GM21381 (cell line): ENCODE data around the gene CLEC4D.
"Not testable (repeated sequence)": the region's sequence is repeated elsewhere in the genome, so short reads cannot be mapped to it uniquely, and the experiment has no call there.

Experiments
- ATAC-seq: cut with Tn5 transposase; IDR thresholded peaks from one replicate; pipeline ENCODE4 v1.9.1; 2021; ENCODE audit warnings: mild to moderate bottlenecking, moderate library complexity; ENCODE audit not compliant: unreplicated experiment

Gene CLEC4D

DNA sequence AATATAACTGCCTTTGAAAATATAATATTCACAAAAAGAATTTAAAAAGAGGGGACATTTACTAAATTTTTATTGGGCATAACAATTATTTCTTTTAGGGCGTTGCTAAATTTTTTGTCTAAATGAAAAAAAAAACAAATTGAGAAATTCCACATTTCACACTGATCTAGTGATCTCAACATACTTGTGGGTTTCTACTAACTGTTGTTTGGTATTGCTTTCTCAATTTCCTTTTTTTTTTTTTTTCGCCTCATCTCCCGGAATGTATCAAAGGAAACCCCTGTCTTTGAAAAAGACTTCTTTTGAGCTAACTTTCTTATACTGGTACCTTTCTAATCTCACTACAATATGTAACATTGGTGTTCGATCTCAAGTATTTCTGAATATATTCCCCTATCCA lies at the start of gene CLEC4D:
CLEC4D (plus strand) TSS at position 248 of the 400 bp plus-strand sequence. CDS start 230 bp downstream, outside the sequence.
- no peak for ATAC-seq

DNA sequence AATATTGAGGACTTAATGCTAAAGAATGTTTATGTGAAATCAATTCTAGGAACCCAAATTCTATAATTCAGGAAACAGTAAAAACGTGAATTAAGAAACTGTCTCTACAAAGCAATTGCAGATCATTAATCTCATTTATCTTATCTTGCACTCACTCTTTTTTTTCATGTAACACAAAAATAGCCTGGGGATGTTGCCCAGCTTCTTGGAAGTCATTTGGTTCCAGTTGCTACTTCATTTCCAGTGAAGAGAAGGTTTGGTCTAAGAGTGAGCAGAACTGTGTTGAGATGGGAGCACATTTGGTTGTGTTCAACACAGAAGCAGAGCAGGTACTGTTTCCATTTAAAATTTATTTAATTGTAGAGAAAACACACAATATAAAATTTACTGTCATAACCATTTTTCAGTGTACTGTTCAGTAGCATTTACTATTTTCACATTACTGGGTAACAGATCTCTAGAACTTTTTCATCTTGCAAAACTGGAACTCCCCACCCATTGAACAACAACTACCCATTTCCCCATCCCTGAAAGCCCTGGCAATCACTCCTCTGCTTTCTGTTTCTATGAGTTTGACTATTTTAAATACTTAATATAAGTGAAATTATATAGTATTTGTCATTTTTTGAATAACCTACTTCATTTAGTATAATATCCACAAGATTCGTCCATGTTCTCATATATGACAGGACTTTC lies 47.9 kb upstream of the CLEC4D start:
- ATAC-seq, result no peak

DNA sequence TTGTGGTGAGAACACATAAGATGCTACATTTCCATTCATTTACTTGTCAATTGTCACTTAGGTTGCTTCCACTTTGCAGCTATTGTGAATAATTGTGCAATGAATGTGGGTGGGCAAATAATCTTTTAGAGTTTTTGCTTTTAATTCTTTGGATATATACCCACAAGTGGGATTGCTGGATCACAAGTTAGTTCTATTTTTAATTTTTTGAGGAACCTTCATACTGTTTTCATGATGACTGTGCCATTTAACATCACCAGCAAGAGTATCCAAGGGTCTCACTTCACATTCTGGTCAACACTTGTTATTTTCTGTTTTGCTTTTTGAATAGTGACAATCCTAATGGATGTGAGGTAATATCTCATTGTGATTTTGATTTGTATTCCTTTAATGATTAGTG lies 47.1 kb upstream of the CLEC4D start:
- no peak for ATAC-seq

DNA sequence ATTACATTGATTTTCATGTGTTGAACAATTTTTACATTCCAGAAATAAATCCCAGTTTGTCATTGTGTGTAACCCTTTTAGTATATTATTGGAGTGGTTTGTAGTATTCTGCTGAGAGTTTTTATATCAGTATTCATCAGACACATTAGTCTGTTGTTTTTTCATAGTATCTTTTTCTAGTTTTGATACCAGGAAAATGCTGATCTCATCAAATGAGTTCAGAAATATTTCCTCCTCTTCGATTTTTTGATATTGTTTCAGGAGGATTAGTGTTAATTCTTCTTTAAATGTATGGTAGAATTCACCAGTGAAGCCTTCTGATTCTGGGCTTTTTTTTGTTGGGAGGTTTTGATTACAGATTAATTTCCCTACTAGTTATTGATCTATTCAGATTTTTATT lies 42.2 kb upstream of the CLEC4D start:
- no peak for ATAC-seq

DNA sequence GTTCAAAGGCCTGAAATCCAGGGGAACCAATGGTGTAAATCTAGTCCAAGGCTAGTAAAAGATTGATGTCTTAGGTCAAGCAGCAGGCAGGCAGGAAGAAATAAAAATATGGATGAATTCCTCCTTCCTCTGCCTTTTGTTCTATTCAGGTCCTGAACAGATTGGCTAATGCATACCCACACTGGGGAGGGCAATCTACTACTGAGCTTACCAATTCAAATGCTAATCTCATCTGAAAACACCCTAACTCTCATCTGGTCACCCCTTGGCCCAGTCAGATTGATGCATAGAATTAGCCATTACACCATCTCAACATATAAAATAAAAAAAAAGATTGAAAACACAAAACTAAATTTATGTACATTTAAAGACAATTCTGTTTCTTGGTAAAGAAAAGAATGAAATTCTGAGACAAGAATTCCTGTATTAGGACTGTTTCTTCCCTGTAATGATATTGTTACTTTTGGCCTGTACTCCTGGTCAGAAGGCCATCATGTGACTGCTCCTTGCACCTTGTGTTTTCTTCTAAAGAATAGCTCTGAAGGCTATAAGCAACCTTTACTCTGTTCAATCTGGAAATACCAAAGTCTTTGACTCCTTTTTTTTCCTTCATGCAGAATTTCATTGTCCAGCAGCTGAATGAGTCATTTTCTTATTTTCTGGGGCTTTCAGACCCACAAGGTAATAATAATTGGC lies 37.6 kb upstream of the CLEC4D start:
- no peak for ATAC-seq

DNA sequence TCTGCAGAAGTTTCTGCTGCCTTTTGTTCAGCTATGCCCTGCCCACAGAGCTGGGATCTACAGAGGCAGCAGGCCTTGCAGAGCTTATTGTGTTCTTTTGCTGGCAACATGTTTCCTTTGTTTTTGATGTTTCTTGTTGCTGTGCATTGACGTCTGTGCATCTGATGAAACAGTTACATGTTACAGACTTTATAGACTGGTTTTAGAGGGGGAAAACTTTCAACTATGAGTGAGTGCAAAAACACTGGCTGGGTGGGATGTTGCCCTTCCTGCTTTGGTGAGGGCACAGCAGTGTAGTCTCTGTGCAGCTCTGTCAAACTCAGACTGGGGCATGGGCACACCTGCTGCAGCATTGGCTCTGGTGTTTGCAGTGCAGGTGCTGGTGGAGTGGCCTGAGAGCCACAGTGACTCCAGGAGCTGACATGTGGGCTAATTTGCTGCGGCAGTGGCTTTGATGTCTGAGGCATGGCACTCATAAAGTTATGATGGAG lies 30.7 kb upstream of the CLEC4D start:
- ATAC-seq, result no peak

DNA sequence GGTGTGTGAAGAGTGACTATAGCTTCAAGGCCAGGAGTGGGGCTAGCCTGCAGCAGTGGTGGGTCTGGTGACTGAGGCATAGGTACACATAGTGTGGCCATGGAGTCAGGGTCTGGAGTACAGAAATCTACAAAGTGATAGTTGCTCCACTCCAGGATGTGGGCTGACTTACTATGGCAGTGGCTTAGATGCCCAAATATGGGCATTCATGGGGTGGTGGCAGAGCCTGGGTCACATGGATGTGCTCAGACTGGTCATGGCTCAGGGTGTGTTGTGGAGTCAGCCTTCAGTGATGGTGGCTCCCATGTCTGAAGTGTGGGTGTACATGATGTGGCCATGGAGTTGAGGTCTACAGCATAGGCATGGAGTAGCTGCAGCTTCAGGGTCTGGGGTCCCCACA lies 30.2 kb upstream of the CLEC4D start:
- no peak for ATAC-seq

DNA sequence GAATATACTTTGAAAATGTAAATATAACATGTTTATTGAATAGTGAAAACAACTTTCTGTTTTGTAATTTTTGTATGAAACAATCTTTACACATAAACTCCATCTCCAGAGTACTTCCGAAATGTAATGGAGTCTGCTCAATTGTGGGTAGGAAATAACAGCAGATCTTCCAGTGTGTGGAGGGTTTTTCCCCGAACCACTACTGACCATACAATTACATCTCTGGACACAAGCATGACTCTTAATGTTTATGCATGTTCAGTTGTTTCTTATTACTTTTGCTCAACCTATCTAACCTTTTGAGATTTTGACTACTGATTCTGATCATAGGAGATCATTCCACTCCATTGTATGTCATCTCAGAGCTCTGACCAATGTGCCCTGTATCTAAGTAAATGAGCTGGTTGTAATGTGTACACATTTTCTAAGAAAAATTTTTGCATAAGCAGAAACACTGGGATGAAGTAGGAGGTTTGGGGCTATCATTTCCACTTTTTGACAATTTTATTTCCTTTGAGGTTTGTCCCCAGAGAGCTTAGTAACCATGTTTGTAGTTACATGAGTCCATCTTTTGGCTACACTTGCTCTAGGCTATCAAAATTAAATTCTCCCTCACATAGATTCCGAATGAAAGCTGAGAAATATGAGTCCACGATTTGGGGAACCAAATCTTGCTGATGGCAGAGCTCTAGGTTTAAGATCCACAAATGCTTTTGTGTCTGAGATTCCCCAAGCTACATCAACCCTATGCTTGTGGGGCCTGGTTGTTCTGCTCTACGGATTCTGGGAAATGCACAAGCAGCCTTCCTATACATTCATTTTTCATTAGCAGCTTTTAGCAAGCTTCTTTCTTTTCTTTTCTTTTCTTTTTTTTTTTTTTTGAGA lies 21.4 kb upstream of the CLEC4D start:
- no peak for ATAC-seq

DNA sequence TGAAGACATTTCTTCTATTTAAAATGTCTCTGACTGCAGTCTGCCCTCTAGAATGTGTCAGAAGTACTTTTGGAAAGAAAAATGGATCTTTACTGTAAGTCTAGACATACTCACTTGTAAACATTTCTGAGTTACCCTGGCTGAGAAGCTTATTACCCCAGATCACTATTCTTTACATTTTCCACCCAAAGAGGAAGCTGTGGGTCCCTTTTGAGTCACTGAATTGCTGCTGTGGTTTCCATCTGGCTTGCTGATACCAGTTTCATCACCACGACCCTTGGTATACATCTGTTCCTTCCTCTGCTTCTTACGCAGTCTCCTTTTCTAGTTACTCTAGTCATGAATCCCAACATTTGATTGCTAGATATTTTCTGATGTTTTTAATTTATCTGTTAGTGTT lies 20.2 kb upstream of the CLEC4D start:
- peak; percentile 91 for ATAC-seq

DNA sequence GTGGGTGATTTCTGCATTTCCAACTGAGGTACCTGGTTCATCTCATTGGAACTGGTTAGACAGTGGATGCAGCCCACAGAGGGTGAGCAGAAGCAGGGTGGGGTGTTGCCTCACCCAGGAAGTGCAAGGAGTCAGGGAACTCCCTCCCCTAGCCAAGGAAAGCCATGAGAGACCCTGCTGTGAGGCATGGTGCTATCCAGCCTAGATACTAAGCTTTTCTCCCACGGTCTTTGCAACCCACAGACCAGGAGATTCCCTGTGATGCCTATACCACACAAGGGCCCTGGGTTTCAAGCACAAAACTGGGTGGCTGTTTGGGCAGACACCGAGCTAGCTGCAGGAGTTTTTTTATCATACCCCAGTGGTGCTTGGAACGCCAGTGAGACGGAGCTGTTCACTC lies 17.6 kb upstream of the CLEC4D start:
- ATAC-seq, result not testable (repeated sequence)

DNA sequence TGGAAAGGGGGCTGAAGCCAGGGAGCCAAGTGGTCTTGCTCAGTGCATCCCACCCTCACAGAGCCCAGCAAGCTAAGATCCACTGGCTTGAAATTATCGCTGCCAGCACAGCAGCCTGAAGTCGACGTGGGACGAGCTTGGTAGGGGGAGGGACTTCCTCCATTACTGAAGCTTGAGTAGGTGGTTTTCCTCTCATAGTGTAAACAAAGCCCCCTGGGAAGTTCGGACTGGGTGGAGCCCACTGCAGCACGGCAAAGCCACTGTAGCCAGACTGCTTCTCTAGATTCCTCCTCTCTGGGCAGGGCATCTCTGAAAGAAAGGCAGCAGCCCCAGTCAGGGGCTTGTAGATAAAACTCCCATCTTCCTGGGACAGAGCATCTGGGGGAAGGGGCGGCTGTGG lies 17.2 kb upstream of the CLEC4D start:
- ATAC-seq, result not testable (repeated sequence)

DNA sequence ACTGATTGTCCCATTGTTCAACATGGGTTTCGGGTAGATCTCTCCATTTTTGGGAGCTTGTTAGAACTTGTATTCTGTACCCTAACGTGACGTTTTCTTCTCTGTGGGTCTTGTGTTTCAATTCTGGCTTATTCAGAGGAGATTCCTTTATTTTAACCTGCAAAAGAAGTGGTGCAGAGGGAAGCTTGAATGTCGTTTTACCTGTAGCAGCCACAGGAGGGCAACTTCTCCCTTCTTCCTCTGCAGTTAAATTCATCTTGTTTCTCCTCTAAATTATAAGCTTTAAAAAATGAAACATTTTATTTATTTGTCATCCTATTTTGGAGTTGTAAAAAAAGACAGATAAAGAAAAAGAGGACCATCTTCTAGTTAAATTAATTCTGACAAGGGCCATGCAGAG lies 13.7 kb upstream of the CLEC4D start:
- no peak for ATAC-seq

DNA sequence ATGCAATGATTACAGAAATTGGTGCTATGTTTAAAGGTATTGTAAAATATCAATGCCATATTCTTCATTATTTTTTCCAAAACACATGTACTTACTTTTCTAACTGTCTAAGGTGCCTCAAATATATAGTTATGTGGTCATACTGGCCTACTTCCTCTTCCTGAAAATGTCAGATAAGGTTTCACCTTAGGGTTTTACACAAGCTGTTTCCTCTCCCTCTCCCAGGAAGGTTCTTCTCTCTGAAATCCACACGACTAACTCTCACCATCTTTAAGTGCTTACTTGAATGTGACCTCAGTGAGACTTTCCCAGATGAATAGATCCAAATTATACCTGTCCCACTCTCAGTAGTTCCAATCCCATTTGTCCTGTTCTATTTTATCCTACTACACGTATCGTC lies 11.6 kb upstream of the CLEC4D start:
- ATAC-seq, result no peak

DNA sequence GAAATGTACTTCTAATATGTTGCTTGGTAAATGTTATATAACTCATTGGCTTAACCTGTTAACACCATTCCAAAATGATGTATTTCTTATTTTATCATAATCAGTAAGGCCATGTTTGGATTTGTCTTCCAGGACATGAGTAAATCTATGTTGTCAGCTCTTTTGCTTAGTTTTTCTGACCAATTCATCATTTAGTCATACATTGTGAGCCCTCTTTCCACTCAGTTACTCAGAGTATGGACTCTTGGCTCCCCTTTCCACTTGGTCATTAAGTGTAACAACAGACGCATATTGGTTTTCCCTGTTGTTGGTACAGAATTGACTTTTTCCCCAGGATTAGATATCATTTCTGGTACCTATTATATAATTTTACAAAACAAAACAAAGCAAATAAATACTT lies 9.0 kb upstream of the CLEC4D start:
- no peak for ATAC-seq

DNA sequence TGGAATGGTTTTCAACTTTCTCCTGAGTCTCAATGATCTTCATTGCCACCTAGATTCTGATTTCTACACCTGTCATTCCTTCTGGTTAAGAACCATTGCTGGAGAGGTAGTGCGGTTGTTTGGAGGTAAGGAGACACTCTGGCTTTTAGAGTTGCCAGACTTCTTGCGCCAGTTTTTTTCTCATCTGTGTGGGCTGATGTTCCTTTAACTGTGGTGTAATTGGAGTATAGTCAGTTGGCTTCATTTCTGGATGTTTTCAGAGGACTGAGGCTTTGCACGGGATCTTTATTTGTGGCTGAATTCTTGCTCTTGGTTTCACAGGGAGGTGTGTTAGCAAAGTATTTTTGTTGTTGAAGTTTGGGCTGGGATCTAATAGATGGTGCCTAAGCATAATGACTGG lies 5.7 kb upstream of the CLEC4D start:
- ATAC-seq, result no peak

DNA sequence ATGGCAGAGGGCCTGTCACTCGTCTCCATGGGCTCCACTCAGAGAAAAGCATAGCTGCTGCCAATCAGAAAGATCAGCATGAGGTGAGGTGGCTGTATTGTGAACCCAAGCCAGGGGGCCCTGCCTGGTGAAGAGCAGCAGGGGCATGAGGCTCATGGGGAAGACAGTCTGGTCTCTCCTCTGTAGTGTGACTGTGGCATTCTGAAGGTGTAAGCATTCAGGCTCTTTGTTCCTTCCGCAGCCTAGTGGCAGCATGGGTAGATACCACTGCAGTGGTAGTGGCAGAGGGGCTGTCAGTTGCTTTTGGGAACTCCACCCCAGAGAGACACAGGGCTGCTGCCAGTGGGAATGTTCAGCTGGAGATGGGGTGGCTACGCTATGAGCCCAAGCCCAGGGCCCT lies 5.1 kb upstream of the CLEC4D start:
- ATAC-seq, result no peak

DNA sequence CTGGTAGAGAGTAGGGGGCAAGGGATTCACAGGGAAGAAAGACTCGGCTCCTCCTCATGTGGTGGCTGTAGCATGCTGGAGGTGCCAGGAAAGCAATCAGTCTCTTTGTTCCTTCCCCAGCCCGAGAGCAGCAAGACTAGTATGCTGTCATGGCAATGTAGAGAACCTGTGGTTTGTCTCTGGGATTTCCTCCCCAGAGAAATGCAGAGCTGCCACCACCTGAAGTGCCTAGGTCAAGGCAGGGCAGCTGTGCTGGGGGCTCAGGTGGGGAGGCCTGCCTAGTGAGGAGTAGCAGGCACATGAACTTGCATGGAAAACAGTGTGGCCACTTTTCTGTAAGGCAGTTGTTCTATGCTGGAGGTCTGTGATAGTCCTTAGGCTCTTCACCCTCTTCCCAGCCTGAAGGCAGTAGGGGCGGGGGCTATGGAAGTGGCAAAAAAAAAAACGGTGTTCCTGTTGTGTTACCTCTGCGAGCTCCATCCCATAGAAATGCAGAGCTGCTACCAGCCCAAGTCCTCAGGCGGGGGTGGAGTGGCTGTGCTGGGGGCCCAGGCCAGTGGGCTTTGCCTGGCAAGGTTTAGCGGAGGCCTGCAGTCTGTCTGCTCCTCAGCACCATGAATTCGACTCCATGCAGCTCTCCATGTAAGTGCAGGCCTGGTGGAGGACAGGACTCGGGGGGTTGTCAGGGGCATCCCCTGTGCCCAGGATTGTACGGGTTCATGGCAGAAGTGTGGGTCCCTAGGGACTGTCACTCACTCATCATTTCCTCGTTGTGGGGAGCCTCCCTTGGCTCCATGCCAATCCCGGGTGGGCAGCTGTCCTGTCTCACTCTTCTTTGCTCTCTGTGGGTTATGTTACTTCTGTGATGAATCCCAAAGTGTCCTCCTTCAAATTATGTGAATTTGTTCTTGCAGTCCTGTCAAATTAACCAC lies 4.1 kb upstream of the CLEC4D start:
- ATAC-seq, result no peak

DNA sequence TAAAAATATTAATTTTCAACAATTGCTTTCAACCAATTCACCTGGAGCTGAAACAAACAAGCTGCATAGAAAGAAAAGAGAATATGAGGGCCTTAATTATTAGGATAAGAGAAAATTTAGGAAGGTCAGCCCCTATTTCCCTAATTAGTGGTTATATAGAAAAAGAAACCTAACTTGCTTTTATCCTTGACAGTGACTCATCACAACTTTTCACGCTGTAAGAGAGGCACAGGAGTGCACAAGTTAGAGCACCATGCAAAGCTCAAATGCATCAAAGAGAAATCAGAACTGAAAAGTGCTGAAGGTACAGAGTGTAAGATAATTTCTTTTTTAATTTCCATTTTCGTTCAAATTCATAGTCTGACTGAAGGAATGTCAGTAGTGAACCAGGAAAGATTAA lies 4.7 kb downstream of the CLEC4D start:
- ATAC-seq, result no peak

DNA sequence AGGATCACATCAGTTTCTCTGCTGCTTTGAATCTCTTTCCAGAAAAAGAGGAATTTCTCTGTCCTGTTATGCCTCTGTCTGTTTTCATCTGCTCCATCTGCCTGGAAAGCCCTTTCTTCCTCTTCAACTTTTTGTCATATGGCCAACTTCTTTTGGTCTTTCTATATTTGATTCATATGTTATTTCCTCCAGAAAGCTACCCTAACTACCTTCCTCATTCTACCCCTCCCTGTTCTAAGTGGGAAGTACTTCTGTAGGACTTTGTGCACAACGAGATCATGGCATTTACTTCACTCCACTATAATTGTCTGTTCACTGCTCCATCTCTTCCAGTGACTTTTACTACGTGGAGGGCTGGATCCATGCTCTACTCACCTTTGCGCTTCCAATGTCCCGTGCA lies 5.9 kb downstream of the CLEC4D start:
- ATAC-seq, result no peak
